PFSK-1 (cell line): ENCODE measurements around the gene TMEM72.

Source experiments
- FOXP2 ChIP-seq: optimal IDR thresholded peaks from 2 replicates; pipeline ENCODE3; 2011; ENCODE audit warnings: borderline replicate concordance, control low read depth, inconsistent platforms; ENCODE audit not compliant: insufficient read depth; ENCODE audit errors: extremely low read length, extremely low read depth
- POLR2AphosphoS5 ChIP-seq: IDR thresholded peaks from 2 replicates; pipeline ENCODE4 v1.6.1; 2012; ENCODE audit warnings: low read depth, mild to moderate bottlenecking, control low read depth, low read length, moderate library complexity
- SIN3A ChIP-seq: IDR thresholded peaks from 2 replicates; pipeline ENCODE4 v1.6.1; 2012; ENCODE audit warnings: mild to moderate bottlenecking, low read length, moderate library complexity, borderline replicate concordance; ENCODE audit not compliant: insufficient read depth
- TAF1 ChIP-seq: IDR thresholded peaks from 2 replicates; pipeline ENCODE4 v1.6.1; 2012; ENCODE audit warnings: low read length, control low read depth, borderline replicate concordance; ENCODE audit not compliant: insufficient read depth
- TF ChIP-seq, protein P1 (sequence below), 2 experiments: IDR thresholded peaks; 2 replicates each; pipeline versions ENCODE4 v1.6.1 to v1.8.0; 2011 to 2012; ENCODE audit warnings: low read depth in 2 of 2, low read length in 2 of 2, control low read depth in 1 of 2, inconsistent platforms in 1 of 2, mild to moderate bottlenecking in 1 of 2, moderate library complexity in 1 of 2; ENCODE audit not compliant: insufficient read depth in 1 of 2

The TMEM72 gene

DNA sequence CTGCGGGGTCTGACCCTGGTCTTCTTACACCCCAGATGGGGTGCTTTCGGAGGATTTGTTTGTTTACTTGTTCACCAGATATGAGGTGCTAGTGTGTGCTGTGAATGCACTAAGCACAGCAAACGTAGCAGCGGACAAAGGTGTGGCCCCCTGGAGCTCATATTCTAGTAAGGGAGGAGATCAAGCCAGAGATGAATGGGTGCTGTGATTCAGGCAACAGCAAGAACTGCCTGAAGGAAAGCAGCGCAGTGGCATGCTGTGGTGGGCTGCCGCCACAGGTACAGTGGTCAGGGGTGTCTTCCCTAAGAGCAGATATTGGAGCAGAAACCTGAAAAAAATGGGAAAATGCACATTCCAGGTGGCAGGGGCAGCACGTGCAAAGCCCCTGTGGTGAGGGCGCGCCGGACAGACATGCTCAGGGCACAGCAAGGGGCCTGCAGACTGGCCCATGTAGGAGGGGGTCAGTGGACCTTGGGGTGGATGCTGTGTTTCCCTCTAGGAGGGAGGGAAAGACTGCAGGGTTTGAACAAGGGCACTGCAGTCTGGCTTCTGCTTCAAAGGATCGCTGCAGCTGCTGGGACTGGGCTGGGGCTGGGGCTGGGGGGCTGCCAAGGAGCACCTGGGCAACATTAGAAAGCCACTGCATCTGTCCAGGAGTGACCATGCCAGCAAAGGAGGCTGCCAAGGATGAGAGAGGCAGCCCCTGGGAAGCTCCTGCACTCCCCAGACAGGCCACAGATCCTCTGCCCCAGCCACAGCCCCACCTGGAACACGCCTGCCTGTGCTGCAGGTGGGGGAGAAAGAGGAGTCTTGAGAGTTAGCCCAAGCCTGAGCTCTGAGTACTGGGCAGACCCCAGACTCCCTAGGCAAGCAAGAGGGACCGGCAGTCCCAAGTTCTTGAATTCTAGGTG, 68.4 kb downstream of the TMEM72 start:
- no peak for TF ChIP-seq TAF1
- no peak for TF ChIP-seq FOXP2
- no peak for TF ChIP-seq SIN3A
- TF ChIP-seq, protein P1, sequence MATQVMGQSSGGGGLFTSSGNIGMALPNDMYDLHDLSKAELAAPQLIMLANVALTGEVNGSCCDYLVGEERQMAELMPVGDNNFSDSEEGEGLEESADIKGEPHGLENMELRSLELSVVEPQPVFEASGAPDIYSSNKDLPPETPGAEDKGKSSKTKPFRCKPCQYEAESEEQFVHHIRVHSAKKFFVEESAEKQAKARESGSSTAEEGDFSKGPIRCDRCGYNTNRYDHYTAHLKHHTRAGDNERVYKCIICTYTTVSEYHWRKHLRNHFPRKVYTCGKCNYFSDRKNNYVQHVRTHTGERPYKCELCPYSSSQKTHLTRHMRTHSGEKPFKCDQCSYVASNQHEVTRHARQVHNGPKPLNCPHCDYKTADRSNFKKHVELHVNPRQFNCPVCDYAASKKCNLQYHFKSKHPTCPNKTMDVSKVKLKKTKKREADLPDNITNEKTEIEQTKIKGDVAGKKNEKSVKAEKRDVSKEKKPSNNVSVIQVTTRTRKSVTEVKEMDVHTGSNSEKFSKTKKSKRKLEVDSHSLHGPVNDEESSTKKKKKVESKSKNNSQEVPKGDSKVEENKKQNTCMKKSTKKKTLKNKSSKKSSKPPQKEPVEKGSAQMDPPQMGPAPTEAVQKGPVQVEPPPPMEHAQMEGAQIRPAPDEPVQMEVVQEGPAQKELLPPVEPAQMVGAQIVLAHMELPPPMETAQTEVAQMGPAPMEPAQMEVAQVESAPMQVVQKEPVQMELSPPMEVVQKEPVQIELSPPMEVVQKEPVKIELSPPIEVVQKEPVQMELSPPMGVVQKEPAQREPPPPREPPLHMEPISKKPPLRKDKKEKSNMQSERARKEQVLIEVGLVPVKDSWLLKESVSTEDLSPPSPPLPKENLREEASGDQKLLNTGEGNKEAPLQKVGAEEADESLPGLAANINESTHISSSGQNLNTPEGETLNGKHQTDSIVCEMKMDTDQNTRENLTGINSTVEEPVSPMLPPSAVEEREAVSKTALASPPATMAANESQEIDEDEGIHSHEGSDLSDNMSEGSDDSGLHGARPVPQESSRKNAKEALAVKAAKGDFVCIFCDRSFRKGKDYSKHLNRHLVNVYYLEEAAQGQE (IDR thresholded peaks at IDR 0.05; ENCODE audit: insufficient read depth in 1 of 2, low read depth in 2 of 2, low read length in 2 of 2): no peak
- TF ChIP-seq POLR2AphosphoS5: no peak

DNA sequence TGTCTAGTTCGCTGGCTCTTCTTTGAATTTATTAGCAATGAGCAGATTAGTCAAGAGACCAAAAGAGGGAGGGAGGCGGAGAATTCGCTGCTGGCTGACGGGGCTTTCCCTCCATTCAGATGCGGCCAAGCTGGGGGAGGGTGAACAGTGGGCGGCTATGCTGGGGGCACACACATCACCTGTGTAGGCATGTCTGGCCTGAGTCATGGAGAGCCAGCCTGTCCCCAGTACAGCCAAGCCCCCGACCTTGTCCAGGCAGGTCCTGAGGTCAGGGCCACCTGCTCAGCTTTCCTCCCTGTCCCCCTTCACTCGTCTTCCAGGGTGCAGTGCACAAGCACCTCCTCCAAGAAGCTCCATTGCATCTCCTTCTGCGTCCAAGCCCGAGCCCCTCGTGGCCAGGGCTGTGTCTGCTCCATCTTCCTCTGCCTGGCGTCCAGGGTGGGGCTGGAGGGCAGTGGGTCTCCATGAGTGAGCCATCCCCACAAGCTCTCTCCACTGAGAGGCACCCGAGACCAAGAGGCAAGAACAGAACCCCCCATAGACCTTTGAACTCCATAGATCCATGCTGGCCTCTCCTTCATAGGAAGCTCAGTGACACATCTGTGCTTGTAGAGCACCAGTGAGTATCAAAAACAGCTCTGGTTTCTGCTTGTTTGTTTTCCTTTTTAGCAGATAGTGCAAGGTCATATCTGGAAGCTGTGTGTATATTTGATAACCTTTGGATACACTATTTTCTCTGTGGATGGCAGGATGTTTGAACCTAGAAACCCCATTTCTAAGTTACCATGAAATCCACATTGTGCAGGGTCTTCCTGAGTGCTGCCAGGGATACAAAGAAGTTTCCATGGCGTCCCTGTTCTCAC, 69.4 kb downstream of the TMEM72 start:
- TF ChIP-seq FOXP2: no peak
- no peak for TF ChIP-seq POLR2AphosphoS5
- no peak for TF ChIP-seq TAF1
- TF ChIP-seq SIN3A: no peak
- TF ChIP-seq, protein P1 (IDR thresholded peaks at IDR 0.05; ENCODE audit: insufficient read depth in 1 of 2, low read depth in 2 of 2, low read length in 2 of 2): no peak

DNA sequence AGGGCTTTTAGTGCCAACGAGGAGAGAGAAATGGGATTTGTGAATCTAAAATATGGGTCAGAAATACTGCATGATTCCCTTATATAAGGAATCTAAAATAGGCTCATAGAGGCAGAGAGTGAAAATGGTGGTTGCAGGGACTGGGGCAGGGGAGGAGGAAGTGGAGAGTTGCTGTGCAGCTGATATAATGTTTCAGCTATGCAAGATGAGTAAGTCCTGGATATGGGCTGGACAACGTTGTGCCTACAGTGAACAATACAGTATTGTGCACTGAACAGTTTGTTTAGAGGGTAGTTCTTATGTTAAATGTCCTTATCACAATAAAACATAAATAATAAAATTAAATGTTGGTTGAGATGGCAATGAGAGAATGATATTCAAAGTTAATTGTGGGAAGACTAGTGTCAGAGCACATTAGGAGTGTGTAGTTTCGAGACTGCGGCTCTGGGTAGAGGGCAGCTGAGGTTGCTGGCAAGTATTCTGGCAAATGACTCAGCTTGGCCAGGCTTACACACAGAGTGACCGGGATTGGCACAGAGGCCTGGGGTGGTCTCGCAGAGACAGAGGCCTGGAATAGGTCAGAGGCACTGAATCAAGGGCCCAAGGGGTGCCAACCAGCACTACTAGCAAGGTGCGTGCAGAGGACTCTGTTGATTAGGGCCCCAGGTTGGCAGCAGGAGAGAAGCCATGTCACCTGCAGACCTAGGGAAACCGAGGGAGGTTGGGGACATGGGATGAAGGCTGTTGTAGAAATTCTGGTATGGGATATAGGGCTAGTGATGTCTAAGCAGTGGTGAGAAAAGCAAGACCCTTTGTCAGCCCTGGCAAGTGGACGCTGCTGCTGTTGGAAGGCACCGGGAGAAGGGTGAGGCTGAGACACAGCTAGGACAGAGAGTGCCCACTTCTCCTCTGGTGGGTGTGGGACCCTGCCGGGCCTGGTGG, 70.3 kb downstream of the TMEM72 start:
- TF ChIP-seq TAF1: no peak
- no peak for TF ChIP-seq FOXP2
- TF ChIP-seq SIN3A: no peak
- no peak for TF ChIP-seq POLR2AphosphoS5
- TF ChIP-seq, protein P1 (IDR thresholded peaks at IDR 0.05; ENCODE audit: insufficient read depth in 1 of 2, low read depth in 2 of 2, low read length in 2 of 2): no peak

DNA sequence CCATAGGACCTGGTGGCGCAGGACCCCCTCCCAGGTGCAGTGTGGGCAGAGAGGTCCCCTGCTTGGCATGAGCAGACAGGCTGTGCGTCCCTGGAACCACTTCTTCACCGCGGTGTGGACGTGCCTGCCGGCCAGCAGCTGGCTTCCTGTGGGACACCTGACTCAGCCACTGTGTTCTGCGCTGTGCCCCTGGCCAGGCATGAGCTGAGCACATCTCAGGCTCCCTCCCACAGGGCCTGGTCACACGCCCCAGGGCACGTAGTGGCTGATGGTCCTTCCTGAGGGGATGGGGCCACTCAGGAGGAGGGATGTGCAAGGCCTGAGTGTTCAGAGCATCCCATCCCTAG, 71.0 kb downstream of the TMEM72 start:
- no peak for TF ChIP-seq FOXP2
- TF ChIP-seq POLR2AphosphoS5: no peak
- TF ChIP-seq, protein P1 (IDR thresholded peaks at IDR 0.05; ENCODE audit: insufficient read depth in 1 of 2, low read depth in 2 of 2, low read length in 2 of 2): no peak
- TF ChIP-seq SIN3A: no peak
- no peak for TF ChIP-seq TAF1
